Activated CD8-positive, alpha-beta memory T cell treated with anti-CD3 and anti-CD28 coated beads, Interleukin-2, amount 50 U/mL, for 1 hour (primary cell): ENCODE measurements around the gene PEX6.

Source experiments
- DNase-seq: peaks from one replicate; pipeline ENCODE4 v3.0.0-alpha.2; 2020; ENCODE audit errors: extremely low read depth

The PEX6 gene

DNA sequence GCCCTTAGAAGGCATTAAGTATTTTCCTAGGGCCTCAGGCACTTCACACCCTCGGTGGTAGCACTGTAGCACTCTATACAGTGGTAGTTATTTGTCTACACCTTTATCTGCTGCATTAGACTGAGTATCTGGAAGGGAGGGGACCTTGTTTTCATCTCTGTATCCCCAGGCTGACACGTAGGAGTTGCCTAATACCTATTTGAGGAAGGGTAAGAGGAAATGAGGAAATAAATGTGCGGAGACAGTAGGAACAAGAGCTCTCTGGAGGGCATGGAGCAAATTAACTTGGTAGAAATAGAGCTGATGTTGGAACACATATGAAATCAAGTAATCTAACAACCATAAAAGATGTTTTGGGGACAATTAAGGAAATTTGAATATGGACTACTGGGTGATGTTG, 45.8 kb downstream of the PEX6 start:
- DNase-seq: no peak

DNA sequence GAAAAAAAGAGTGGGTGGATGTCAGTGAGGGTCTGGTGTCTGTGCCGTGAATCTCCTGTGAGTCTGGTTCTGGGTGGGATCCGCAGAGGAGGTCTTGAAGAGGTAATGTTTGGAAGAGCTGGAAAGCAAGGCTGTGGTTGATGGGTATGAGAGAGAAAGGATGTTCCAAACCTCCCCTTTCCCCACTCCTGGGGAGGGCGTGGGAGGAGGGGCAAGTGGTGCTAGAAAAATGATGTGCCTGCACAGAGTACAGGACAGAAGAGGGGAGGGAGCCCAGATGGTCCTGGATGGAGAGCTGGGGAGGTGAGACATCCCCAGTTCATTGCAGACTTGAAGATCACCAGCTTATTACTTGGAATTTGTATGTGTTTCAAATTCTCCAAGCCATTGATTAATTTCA, 46.6 kb downstream of the PEX6 start:
- no peak for DNase-seq

DNA sequence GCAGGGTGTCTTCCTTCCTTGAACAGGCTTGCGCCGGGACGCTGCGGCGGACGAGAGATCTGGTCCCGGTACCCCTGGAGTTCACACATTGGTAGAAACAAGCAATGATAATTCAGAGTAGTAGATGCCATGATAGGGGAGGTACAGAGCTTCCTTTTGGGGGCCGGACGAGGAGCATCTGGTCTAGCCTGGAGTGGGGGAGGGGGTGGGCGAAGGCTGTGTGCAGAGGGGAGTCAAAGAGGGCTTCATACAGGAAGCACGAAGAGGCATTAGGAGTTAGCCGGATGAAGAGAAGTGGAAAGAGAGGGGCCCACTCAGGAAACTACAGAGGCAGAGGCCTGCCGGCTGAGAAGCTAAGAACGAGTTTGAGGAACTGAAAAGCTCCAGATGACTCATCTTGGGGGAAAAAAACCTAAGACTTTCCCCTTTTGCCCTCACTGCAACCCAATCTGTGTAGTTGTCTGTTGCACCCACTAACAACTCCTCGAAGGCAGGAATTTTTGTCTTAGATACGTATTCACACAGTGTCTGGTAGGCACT, 49.1 kb downstream of the PEX6 start:
- peak; percentile 34 for DNase-seq

DNA sequence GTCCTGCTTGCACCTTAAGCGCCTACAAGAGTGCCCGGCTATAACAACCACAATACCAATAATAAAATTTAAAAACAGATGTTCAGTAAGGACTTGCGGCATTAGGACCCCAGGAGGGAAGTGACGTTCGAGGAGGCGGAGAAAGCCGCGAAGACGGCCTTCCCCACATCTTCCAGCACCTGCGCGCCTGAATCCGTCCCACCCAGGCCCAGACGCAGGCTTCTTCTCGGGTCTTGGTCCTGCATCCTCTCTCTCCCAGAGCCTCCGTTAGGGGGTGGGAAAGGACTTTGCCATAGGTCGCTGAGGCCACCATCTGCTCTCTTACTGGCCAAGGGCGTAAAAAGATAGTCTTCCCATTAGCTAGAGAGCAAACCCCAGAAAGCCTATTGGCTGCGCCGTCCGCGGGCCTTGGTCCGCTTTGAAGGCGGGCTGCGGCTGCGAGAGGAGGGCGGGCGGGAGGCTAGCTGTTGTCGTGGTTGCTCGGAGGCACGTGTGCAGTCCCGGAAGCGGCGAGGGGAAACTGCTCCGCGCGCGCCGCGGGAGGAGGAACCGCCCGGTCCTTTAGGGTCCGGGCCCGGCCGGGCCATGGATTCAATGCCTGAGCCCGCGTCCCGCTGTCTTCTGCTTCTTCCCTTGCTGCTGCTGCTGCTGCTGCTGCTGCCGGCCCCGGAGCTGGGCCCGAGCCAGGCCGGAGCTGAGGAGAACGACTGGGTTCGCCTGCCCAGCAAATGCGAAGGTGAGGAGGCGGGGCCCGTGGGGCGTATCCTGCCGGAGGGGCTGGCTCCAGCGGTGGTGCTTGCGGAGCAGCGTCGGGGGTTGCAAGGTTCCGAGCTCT, 49.8 kb downstream of the PEX6 start, which contains the start of gene CNPY3:
CNPY3 (plus strand) TSS at position 495 of the 835 bp plus-strand sequence; CDS start at position 586, 91 bp downstream.
- DNase-seq: peak; percentile 75

DNA sequence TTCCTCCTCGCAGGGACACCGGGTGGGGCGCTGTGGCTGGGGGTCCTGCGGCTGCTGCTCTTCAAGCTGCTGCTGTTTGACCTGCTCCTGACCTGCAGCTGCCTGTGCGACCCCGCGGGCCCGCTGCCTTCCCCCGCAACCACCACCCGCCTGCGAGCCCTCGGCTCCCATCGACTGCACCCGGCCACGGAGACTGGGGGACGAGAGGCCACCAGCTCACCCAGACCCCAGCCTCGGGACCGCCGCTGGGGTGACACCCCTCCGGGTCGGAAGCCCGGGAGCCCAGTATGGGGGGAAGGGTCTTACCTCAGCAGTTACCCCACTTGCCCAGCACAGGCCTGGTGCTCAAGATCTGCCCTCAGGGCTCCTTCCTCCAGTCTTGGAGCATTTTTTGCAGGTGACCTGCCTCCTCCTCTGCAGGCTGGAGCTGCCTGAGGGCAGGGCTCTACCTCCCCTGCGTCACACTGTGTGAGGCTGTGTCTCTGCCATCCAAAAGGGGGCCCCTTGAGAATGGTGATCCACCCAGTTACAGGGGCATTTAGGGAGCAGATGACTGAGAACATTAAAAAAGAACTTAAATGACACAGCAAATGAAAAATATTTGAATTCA, 53.6 kb downstream of the PEX6 start:
- no peak for DNase-seq

DNA sequence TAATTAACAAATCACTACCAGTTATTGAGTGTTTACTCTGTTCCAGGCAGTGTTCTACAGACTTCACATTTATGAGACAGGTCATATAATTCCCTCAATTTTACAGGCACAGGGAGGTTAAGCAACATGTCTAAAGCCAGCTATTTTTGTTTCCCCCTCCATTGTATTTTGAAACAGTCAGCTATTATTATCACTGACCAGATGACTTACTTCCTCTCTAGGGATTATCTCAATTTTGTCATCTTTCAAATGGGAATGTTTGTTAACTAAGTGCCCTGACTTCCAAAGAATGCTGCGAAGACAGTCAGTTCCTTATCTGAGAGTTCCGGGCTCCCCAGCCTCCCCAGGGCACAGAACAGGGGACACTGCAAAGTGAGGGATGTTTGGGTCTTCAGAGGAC, 55.3 kb downstream of the PEX6 start:
- DNase-seq: no peak

DNA sequence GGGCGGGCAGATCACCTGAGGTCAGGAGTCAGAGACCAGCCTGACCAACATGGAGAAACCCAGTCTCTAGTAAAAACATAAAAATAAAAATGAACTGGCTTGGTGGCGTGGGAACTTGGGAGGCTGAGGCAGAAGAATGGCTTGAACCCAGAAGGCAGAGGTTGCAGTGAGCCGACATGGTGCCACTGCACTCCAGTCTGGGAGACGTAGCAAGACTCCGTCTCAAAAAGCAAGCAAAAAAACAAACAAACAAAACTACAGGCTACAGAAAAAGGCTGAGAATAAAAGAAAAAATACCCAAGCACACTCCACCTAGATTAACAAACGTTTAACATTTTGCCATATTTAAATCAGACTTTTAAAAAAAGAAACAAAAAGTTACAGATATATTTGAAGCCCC, 57.2 kb downstream of the PEX6 start:
- DNase-seq: no peak

DNA sequence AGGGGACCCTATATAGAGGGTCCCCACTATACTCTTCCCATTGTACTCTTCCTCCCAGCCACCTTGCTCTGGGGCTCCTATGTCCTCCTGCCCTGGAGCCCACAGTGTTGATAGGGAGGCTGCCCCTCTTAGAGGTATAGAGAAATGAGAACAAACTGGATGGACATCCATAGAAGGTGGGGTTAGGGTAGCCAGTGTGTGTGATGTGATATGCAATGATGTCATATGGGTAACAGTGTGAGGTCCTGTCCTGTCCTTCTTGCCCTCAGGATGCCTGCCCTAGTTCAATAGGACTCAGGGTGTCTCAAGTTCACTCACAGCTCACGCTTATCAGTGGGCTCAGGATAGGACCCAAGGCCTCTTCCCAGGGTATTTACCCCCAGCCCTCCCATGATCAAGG, 62.7 kb downstream of the PEX6 start:
- no peak for DNase-seq

DNA sequence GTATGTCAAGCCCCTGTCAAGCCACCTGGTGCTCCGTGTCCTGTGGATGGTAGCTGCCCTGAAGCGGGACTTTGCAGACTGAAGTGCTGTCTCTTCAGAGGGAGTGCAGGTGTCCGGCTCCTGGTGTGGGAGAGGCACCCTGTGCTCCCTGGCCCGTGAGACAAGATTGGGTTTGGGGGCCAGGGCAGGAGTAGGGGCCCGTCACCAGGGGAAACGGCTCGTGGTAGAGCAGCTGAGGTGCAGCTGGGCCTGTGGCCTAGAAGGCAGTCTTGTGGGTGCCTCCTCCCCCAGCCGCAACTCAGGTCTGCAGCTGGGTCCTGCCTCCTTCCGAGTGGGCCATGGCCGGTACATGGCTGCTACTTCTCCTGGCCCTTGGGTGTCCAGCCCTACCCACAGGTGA, 63.2 kb downstream of the PEX6 start, which contains the start of gene PTCRA:
PTCRA (plus strand) TSS at position 322 of the 400 bp plus-strand sequence; CDS start at position 339, 17 bp downstream.
- DNase-seq: no peak

DNA sequence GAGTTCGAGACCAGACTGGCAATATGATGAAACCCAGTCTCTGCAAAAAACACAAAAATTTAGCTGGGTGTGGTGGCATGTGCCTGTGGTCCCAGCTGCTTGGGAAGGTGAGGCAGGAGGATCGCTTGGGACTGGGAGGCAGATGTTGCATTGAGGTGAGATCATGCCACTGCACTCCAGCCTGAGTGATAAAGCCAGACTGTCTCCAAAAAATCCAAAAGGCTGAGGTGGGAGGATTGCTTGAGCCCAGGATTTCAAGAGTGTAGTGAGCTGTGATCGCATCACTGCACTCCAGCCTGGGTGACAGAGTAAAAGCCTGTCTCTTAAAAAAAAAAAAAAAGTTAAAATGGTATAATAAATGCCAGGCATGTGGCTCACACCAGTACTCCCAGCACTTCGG, 64.4 kb downstream of the PEX6 start:
- no peak for DNase-seq
